H1 (cell line): Measurements from ENCODE around the gene AHI1. TPM values are rescaled to one million over a fixed set of nuclear protein-coding genes. Genes with fewer than 3 reads are reported as not detected.

ENCODE experiments used
- CTCF ChIA-PET: fragments of 300-600 bp; sonication (Branson Sonifier 250); formaldehyde crosslinking; loops from one replicate; lab custom pipeline; 2021; ENCODE audit not compliant: partially characterized antibody; lab: Charles Lee
- POLR2A ChIA-PET: fragments of 300-600 bp; sonication (Branson Sonifier 250); formaldehyde crosslinking; loops from one replicate; lab custom pipeline; 2021; ENCODE audit warnings: inconsistent platforms; ENCODE audit not compliant: partially characterized antibody; lab: Charles Lee
- DNase-seq, 2 experiments: peaks; one replicate each; pipeline versions ENCODE4 v3.0.0 to v3.0.0-alpha.2; 2010 to 2022; ENCODE audit warnings: low spot score in 2 of 2, low read depth in 1 of 2, mixed read lengths in 1 of 2
- FAIRE-seq: peaks from 2 replicates; lab custom pipeline; 2011; peaks lifted over from hg19 to GRCh38; lab: Jason Lieb, UNC
- H2AFZ ChIP-seq: 2 replicates; pipeline ENCODE4 v1.8.1; 2012; ENCODE audit warnings: low read length, inconsistent platforms
- H2AK5ac ChIP-seq: 2 replicates; pipeline ENCODE4 v1.6.1; 2013; ENCODE audit warnings: low read depth, low read length
- H2BK120ac ChIP-seq: replicated peaks from 2 replicates; pipeline ENCODE3; 2013; ENCODE audit warnings: low read depth, low read length, inconsistent platforms
- H2BK12ac ChIP-seq: 2 replicates; pipeline ENCODE4 v1.6.1; 2013; ENCODE audit warnings: low read depth, low read length
- H2BK15ac ChIP-seq: 2 replicates; pipeline ENCODE4 v1.6.1; 2013; ENCODE audit warnings: low read length
- H2BK20ac ChIP-seq: 2 replicates; pipeline ENCODE4 v1.6.1; 2013; ENCODE audit warnings: low read length
- H2BK5ac ChIP-seq: 2 replicates; pipeline ENCODE4 v1.6.1; 2013; ENCODE audit warnings: low read depth, low read length
- H3K14ac ChIP-seq: 2 replicates; pipeline ENCODE4 v1.6.1; 2013; ENCODE audit warnings: inconsistent platforms; ENCODE audit not compliant: insufficient read length
- H3K18ac ChIP-seq: 2 replicates; pipeline ENCODE4 v1.6.1; 2013; ENCODE audit warnings: low read length; ENCODE audit errors: extremely low read depth
- H3K23ac ChIP-seq: 2 replicates; pipeline ENCODE4 v1.6.1; 2013; ENCODE audit warnings: inconsistent platforms; ENCODE audit not compliant: insufficient read length
- H3K23me2 ChIP-seq: 2 replicates; pipeline ENCODE4 v1.6.1; 2013; ENCODE audit warnings: low read depth, low read length
- H3K27ac ChIP-seq: 2 replicates; pipeline ENCODE4 v1.6.1; 2011; ENCODE audit warnings: low read depth, low read length, inconsistent platforms
- H3K27me3 ChIP-seq, 4 experiments: replicated peaks in 1 of 4; 1 replicate in 1 of 4; 2 replicates in 3 of 4; pipeline versions ENCODE4 v1.6.1 to v1.8.1; 2011 to 2013; ENCODE audit warnings: low read length in 3 of 4, mild to moderate bottlenecking in 3 of 4, inconsistent platforms in 2 of 4, mixed read lengths in 2 of 4, moderate library complexity in 1 of 4; ENCODE audit not compliant: control insufficient read depth in 3 of 4, insufficient read depth in 3 of 4; ENCODE audit errors: extremely low read depth in 1 of 4
- H3K36me3 ChIP-seq, 4 experiments: 2 replicates each; pipeline versions ENCODE4 v1.6.1 to v1.8.1; 2011 to 2013; ENCODE audit warnings: mild to moderate bottlenecking in 4 of 4, low read length in 3 of 4, moderate library complexity in 2 of 4, control low read depth in 1 of 4, inconsistent platforms in 1 of 4; ENCODE audit not compliant: insufficient read depth in 4 of 4, control insufficient read depth in 2 of 4
- H3K4ac ChIP-seq: replicated peaks from 2 replicates; pipeline ENCODE3; 2013; ENCODE audit warnings: low read length, low read depth, mixed read lengths, inconsistent platforms; ENCODE audit not compliant: insufficient read length
- H3K4me1 ChIP-seq, 4 experiments: replicated peaks in 1 of 4; 1 replicate in 1 of 4; 2 replicates in 3 of 4; pipeline versions ENCODE4 v1.6.1 to v1.8.1; 2011 to 2013; ENCODE audit warnings: low read length in 3 of 4, inconsistent platforms in 2 of 4, mixed read lengths in 1 of 4; ENCODE audit not compliant: insufficient read depth in 4 of 4, control insufficient read depth in 3 of 4
- H3K4me2 ChIP-seq, 2 experiments: 2 replicates each; pipeline versions ENCODE4 v1.6.1 to v1.8.1; 2011 to 2013; ENCODE audit warnings: low read depth in 2 of 2, low read length in 2 of 2, control low read depth in 1 of 2, inconsistent platforms in 1 of 2, mild to moderate bottlenecking in 1 of 2; ENCODE audit not compliant: insufficient read depth in 1 of 2
- H3K4me3 ChIP-seq, 4 experiments: fragments of 200-600, 300-600 bp in 1 of 4; sonication (generic), shearing (Covaris generic), sonication (Bioruptor Twin) in 1 of 4; 2 replicates each; pipeline versions ENCODE4 v1.5.1 to v1.8.1; 2011 to 2016; ENCODE audit warnings: low read length in 4 of 4, low read depth in 3 of 4, control low read depth in 2 of 4, inconsistent platforms in 2 of 4, mild to moderate bottlenecking in 2 of 4, mixed read lengths in 1 of 4, moderate library complexity in 1 of 4; ENCODE audit not compliant: insufficient read depth in 2 of 4; ENCODE audit errors: extremely low read depth in 1 of 4
- H3K56ac ChIP-seq: replicated peaks from 2 replicates; pipeline ENCODE3; 2013; ENCODE audit warnings: low read depth, mild to moderate bottlenecking, mixed read lengths, low read length, inconsistent platforms; ENCODE audit not compliant: insufficient read length
- H3K79me1 ChIP-seq: 2 replicates; pipeline ENCODE4 v1.6.1; 2013; ENCODE audit warnings: low read depth, low read length, control low read depth
- H3K79me2 ChIP-seq, 2 experiments: 2 replicates each; pipeline versions ENCODE4 v1.6.1 to v1.8.1; 2012 to 2013; ENCODE audit warnings: low read length in 2 of 2, mild to moderate bottlenecking in 2 of 2, inconsistent platforms in 1 of 2; ENCODE audit not compliant: insufficient read depth in 2 of 2, control insufficient read depth in 1 of 2
- H3K9ac ChIP-seq, 4 experiments: replicated peaks in 1 of 4; 1 replicate in 1 of 4; 2 replicates in 3 of 4; pipeline versions ENCODE4 v1.6.1 to v1.8.1; 2011 to 2013; ENCODE audit warnings: low read depth in 3 of 4, low read length in 3 of 4, control low read depth in 2 of 4, mild to moderate bottlenecking in 2 of 4, moderate library complexity in 2 of 4, inconsistent platforms in 1 of 4; ENCODE audit errors: extremely low read depth in 1 of 4
- H3K9me3 ChIP-seq, 2 experiments: 2 replicates each; pipeline versions ENCODE4 v1.6.1 to v1.8.1; 2012 to 2013; ENCODE audit warnings: mild to moderate bottlenecking in 2 of 2, moderate library complexity in 2 of 2, control low read depth in 1 of 2, inconsistent platforms in 1 of 2, low read depth in 1 of 2, low read length in 1 of 2, mixed read lengths in 1 of 2; ENCODE audit not compliant: insufficient read depth in 2 of 2
- H4K20me1 ChIP-seq, 2 experiments: replicated peaks in 1 of 2; 2 replicates each; pipeline versions ENCODE3 to v1.8.1; 2011 to 2013; ENCODE audit warnings: inconsistent platforms in 2 of 2, low read length in 2 of 2, mild to moderate bottlenecking in 1 of 2; ENCODE audit not compliant: insufficient read depth in 2 of 2, control insufficient read depth in 1 of 2
- H4K5ac ChIP-seq: 2 replicates; pipeline ENCODE4 v1.6.1; 2013; ENCODE audit warnings: low read length, low read depth, mixed read lengths, inconsistent platforms; ENCODE audit not compliant: insufficient read length
- H4K8ac ChIP-seq: 2 replicates; pipeline ENCODE4 v1.8.0; 2013; ENCODE audit warnings: mild to moderate bottlenecking, moderate library complexity, low read length, inconsistent platforms; ENCODE audit not compliant: insufficient read depth; ENCODE audit errors: extremely low read depth
- H4K91ac ChIP-seq: replicated peaks from 2 replicates; pipeline ENCODE3; 2013; ENCODE audit warnings: low read length, mixed read lengths, inconsistent platforms; ENCODE audit not compliant: insufficient read length
- ASH2L ChIP-seq: fragments of 200-600, 300-600 bp; sonication (generic); IDR thresholded peaks from one replicate; pipeline ENCODE4 v1.7.1; 2017; ENCODE audit warnings: low read length
- BCL11A ChIP-seq, 2 experiments: IDR thresholded peaks; one replicate each; pipeline ENCODE4 v1.6.1; 2011; ENCODE audit warnings: low read depth in 2 of 2, low read length in 2 of 2, mild to moderate bottlenecking in 2 of 2
- CEBPB ChIP-seq: IDR thresholded peaks from 2 replicates; pipeline ENCODE4 v1.6.1; 2012; ENCODE audit warnings: low read depth, low read length
- CTBP2 ChIP-seq: IDR thresholded peaks from 2 replicates; pipeline ENCODE4 v1.7.0; 2011; ENCODE audit warnings: borderline replicate concordance, mild to moderate bottlenecking, moderate library complexity, mixed read lengths, low read length; ENCODE audit not compliant: insufficient read depth, insufficient read length
- EP300 ChIP-seq, 2 experiments: IDR thresholded peaks; 1 replicate in 1 of 2; 2 replicates in 1 of 2; pipeline ENCODE4 v1.6.1; 2011 to 2012; ENCODE audit warnings: low read depth in 2 of 2, low read length in 2 of 2, mild to moderate bottlenecking in 2 of 2, borderline replicate concordance in 1 of 2, inconsistent platforms in 1 of 2, moderate library complexity in 1 of 2
- GABPA ChIP-seq: IDR thresholded peaks from 2 replicates; pipeline ENCODE4 v1.6.1; 2011; ENCODE audit warnings: mild to moderate bottlenecking, low read length, moderate library complexity, borderline replicate concordance; ENCODE audit not compliant: insufficient read depth
- PHF8 ChIP-seq: fragments of 200-600 bp; sonication (generic); conservative IDR thresholded peaks from 2 replicates; pipeline ENCODE4 v1.7.1; 2012; ENCODE audit warnings: low read depth, mild to moderate bottlenecking, inconsistent platforms, low read length, moderate library complexity
- SAP30 ChIP-seq: fragments of 300-600 bp; sonication (generic); IDR thresholded peaks from 2 replicates; pipeline ENCODE4 v1.7.1; 2012; ENCODE audit warnings: low read length, moderate library complexity, mild to moderate bottlenecking, inconsistent platforms; ENCODE audit not compliant: insufficient read depth, insufficient replicate concordance
- SIN3A ChIP-seq, 2 experiments: IDR thresholded peaks in 1 of 2; conservative IDR thresholded peaks in 1 of 2; 2 replicates each; pipeline ENCODE4 v1.6.1; 2011 to 2012; ENCODE audit warnings: low read length in 2 of 2, improper control_type of control experiment in 1 of 2, low read depth in 1 of 2, mild to moderate bottlenecking in 1 of 2
- TAF1 ChIP-seq: IDR thresholded peaks from 2 replicates; pipeline ENCODE4 v1.6.1; 2011; ENCODE audit warnings: mild to moderate bottlenecking, low read depth, low read length
- YY1 ChIP-seq: IDR thresholded peaks from 2 replicates; pipeline ENCODE4 v1.6.1; 2011; ENCODE audit warnings: low read depth, mild to moderate bottlenecking, low read length
- WGBS, 2 experiments: shearing (Covaris generic) in 1 of 2; methylation state at CpG; one replicate each; pipeline versions ENCODE4 v1.1.6 to v1.1.7; 2013 to 2015; ENCODE audit warnings: low lambda C conversion rate in 2 of 2, mixed read lengths in 2 of 2, inconsistent platforms in 1 of 2, low coverage in 1 of 2, missing lambda C conversion rate in 1 of 2; ENCODE audit not compliant: insufficient replicate concordance in 2 of 2, insufficient coverage in 1 of 2, insufficient read length in 1 of 2; ENCODE audit errors: extremely low coverage in 1 of 2, missing lambda C conversion rate in 1 of 2; 5-methylcytosine and 5-hydroxymethylcytosine counted together
- polyA plus RNA-seq, 7 experiments: library from polyadenylated mRNA; depleted of rRNA in 3 of 7; stranded (reverse) in 5 of 7; unstranded in 2 of 7; fragments of >200 nt in 5 of 7; fragments of 200-250 nt in 2 of 7; gene quantifications; 1 replicate in 5 of 7; 2 replicates in 1 of 7; 4 replicates in 1 of 7; pipeline versions ENCODE4 v1.2.1 to v1.2.3, GENCODE V29; 2011 to 2013; ENCODE audit warnings: missing spikeins in 2 of 7, mixed read lengths in 2 of 7
- total RNA-seq: library from RNA; stranded (reverse); fragmentation: NEBNext Ultra II Directional; extraction: Animal tissue kit (Norgen Biotek cat#: 25700); gene quantifications from 2 replicates; pipeline ENCODE4 v1.2.1, GENCODE V29; 2021

AHI1 gene
- total and polyA plus RNA-seq, 2 of the 8 experiments (the other 6 are each of a cell fraction or from before 2014, with no cell fraction given), result 4.2 to 19.6 TPM

DNA sequence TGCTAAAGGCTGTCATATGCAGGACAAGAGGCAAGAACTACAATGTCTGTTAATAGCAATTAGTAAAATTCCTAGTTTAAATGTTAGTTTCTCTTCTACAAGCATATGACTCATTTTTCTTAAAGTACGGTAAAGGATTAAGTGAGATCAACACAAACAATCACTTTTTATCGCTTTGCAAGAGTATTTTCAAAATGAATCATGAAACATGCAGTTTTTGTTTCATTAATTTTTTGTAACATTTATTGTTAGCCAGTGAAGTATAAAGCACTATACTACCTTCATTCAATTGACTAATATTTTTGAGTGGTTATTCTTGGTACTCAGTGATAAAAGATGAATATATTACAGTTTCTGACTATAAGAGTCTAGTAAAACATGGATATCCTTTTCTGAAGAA is 138.6 kb downstream of the AHI1 start:
- no peaks in the 10 kb centered on the region for H3K79me1 ChIP-seq
- no peaks in the 10 kb centered on the region for H4K20me1 ChIP-seq
- H3K4me2 ChIP-seq, result no peak overlapping the region
- no peak overlapping the region for H3K23ac ChIP-seq
- no peaks in the 10 kb centered on the region; the same call in 1 of the 2 replicates for H3K23me2 ChIP-seq
- no peak overlapping the region for H3K9ac ChIP-seq
- ChIA-PET POLR2A (no interaction called here), CTCF (no interaction called here)
- H3K18ac ChIP-seq, result no peak overlapping the region
- H2BK20ac ChIP-seq, result no peak overlapping the region
- H2BK5ac ChIP-seq, result no peak overlapping the region
- H3K27ac ChIP-seq, result no peak overlapping the region
- H3K4ac ChIP-seq, result no peak overlapping the region
- no peak overlapping the region for H3K56ac ChIP-seq
- WGBS, 2 experiments, result 92% methylated on average over 2 of the region's 2 CpGs; no CpG with 5 or more reads in 1 of the 2 experiments
- H2BK15ac ChIP-seq, result no peak overlapping the region
- DNase-seq, result no peak
- no peak overlapping the region for H2BK120ac ChIP-seq
- no peak overlapping the region for H4K91ac ChIP-seq
- no peak overlapping the region for H4K8ac ChIP-seq
- no peak overlapping the region for H3K14ac ChIP-seq
- H3K4me1 ChIP-seq, result no peaks in the 10 kb centered on the region
- no peak overlapping the region for H2AFZ ChIP-seq
- FAIRE-seq, result no peak
- no peaks in the 10 kb centered on the region for H3K36me3 ChIP-seq
- H3K4me3 ChIP-seq, result no peak overlapping the region
- H3K79me2 ChIP-seq, result no peaks in the 10 kb centered on the region
- TF ChIP-seq SAP30, result no peak
- TF ChIP-seq SIN3A (conservative IDR thresholded peaks at IDR 0.05 in 1 of 2, IDR thresholded peaks at IDR 0.05 in 1 of 2; ENCODE audit: low read depth in 1 of 2, low read length in 2 of 2), result no peak
- no peak for TF ChIP-seq CTBP2
- TF ChIP-seq ASH2L, result no peak
- no peak for TF ChIP-seq GABPA
- no peak for TF ChIP-seq PHF8
- TF ChIP-seq CEBPB, result no peak
- no peak for TF ChIP-seq TAF1
- TF ChIP-seq YY1, result no peak
- TF ChIP-seq EP300 (IDR thresholded peaks at IDR 0.05; ENCODE audit: borderline replicate concordance in 1 of 2, low read depth in 2 of 2, low read length in 2 of 2), result no peak
- no peak for TF ChIP-seq BCL11A (IDR thresholded peaks at IDR 0.05; ENCODE audit: low read depth in 2 of 2, low read length in 2 of 2)
- no peak overlapping the region for H4K5ac ChIP-seq
- no peak overlapping the region for H2BK12ac ChIP-seq
- no peak overlapping the region for H2AK5ac ChIP-seq
- no peaks in the 10 kb centered on the region for H3K27me3 ChIP-seq
- no peaks in the 10 kb centered on the region; a peak in 1 of 4 replicates for H3K9me3 ChIP-seq
